GM18498 (cell line): ENCODE results near the gene SBK1.

ENCODE experiments used
- ATAC-seq: cut with Tn5 transposase; IDR thresholded peaks from one replicate; pipeline ENCODE4 v1.9.1; 2021; ENCODE audit warnings: mild to moderate bottlenecking, moderate library complexity; ENCODE audit not compliant: unreplicated experiment

SBK1 gene

DNA sequence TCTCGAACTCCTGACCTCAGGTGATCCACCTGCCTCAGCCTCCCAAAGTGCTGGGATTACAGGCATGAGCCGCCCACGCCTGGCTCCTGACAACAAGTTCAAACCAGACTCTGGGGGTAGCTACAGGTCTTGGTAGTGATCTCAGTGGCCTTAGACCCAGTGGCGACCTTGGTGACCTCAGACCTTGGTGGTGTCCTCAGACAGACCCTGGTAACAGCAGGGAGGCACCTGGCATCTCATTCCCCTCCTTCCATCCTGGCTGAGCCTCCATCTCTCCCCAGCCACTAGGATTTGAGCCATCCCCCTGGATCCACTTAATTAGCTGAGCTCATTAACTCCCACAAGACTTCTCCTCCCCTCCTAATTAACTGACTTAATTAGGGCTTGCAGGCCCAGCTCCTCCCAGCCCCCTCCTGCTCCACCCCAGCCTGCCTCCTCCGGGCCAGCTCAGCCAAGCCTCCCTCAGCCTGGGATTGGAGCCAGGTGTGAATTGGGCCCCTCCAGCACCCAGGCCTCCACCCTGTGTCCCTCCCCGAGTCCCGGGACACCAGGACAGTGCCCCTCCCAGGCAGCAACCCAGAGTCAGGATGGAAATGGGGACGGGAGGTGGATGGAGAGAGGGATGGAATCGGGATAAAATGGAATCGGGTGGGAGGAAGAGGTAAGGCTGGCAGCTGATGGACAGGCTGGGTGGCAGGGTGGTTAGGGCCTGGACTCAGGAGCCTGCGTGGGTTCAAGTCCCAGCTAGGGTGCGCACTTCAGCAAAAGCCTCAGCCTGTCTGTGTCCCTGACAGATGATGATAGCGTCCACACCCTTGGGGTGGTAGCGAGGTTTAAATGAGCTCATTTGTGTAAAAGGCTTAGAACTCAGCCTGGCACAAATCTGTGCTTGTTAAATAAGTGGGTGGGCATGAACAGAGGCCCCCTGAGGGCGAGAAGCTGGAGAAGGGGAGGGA is 11.2 kb upstream of the SBK1 start:
- ATAC-seq = no peak

DNA sequence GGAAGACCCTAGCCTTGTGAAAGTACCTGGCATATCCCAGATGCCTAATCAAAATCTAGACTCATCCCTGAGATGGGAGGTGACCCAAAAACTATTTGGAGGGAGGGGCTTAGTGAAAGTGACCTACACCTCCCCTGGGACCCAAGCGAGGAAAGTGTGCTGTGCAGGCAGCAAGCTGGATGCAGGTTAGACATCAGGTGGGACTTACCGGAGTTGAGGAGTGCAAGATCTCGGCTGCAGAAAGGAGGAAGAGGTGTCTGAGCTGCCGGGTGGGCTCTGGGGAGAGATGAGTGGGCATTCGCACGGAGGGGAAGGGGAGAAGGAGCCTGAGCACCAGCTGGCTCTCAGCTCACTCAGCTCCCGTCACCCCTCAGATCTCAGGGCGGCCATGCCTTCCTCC is 10.3 kb upstream of the SBK1 start:
- no peak for ATAC-seq

DNA sequence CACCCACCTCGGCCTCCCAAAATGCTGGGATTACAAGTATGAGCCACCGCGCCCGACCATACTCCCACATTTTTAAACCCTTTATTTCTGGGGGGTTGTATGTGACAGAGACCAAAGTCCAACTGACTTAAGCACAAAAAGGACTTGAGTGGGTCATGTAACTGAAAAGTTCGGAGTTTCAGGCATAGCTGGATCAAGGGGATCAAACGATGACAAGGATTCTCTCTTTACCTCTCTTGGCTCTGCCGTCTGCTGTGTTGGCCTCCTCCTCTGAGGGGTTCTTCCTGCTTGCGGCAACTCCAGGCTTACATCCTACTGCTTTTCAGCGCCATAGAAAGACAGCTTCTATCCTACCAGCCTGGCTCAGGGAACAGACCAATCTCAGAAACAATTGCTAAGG is 9.2 kb upstream of the SBK1 start:
- no peak for ATAC-seq

DNA sequence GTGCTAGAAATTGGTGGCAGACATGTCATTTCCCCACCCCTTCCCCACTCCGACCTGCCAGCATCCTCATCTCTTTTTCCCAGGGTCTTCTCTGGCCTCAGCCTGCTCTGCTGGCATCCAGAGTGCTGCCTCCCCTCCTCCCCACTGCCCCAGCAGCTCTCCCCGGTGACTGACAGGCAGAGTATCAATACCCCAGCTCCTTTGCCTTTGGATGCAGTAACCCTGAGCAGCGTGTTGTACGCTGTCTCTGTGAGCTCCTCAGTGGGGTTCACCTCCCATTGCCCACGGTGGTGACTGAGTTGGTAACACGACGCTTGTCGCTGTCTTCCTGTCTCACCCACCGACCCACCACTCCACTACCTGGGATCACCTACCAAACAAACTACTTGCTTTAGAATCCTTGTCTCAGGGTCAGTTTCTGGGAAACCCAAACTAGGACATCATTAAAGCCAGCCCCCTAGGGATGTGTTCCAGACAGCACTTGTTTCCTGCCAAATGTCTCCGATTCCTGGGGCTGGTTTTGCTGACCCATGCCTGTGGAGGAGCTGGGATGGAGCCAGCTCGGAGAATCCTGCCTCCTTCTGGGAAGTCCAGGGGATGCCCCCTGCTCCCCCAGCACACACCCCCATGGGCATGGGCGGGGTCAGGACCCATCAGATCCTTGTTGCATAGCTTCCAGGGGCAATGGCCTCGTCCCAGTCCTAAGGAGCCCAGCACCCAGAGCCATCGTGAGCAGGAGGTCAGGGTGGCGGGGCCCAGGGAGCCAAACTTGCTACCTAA is 8.3 kb upstream of the SBK1 start:
- ATAC-seq = no peak

DNA sequence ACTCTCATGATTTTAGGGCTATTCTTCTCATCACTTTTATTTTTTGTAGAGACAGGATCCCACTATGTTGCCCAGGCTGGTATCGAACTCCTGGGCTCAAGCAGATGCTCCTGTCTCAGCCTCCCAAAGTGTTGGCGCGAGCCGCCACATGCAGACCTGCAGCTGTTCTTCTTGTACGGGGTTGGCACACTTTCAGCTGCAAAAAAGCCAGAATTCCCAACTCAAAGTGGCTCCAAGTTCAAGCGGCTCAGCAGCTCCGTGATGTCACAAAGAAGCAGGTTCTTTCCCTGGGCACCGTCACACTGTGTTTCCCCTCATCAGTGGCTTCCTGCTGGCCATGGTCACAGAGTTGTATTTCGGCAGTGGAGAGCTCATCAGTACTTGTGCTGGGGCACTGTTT is 6.7 kb upstream of the SBK1 start:
- ATAC-seq = no peak

DNA sequence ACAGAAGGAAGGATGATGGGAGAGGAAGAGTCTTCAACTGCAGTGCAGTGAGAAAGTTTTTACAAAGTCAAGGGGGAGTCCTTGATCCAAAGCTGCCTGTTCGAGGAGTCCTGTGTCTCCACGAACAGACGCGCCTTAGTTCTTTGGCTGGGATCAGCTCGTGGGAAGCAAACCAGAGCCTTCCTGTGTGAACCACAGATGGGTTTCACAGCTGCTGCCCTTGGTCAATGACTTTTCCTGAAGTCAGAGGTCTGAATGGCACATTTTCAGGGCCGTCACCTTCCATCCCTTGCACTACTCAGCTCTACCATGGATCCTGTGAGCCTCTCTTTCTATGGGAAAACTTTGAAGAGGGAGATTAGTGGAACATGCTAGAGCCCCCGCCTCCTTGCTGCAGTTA is 4.2 kb upstream of the SBK1 start:
- ATAC-seq = no peak

DNA sequence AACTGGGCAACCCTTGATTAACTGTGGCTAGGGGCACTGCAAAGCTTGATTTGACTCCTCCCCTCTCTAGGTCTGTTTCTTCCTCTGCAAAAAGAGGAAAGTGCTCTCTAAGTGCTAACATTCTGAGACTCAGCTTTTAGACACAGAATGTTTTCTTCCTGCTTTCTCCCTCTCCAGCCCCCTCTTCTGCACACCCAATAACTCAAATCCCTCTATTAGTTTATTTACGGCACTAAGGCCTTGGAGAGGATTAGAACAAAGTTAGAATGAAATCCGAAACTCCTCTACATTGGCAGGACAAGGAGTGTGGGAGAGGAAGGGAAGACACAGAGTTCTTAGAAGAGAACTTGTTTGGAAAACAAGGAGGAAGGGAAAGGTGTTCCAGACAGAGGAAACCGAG is 3.3 kb upstream of the SBK1 start:
- no peak for ATAC-seq

DNA sequence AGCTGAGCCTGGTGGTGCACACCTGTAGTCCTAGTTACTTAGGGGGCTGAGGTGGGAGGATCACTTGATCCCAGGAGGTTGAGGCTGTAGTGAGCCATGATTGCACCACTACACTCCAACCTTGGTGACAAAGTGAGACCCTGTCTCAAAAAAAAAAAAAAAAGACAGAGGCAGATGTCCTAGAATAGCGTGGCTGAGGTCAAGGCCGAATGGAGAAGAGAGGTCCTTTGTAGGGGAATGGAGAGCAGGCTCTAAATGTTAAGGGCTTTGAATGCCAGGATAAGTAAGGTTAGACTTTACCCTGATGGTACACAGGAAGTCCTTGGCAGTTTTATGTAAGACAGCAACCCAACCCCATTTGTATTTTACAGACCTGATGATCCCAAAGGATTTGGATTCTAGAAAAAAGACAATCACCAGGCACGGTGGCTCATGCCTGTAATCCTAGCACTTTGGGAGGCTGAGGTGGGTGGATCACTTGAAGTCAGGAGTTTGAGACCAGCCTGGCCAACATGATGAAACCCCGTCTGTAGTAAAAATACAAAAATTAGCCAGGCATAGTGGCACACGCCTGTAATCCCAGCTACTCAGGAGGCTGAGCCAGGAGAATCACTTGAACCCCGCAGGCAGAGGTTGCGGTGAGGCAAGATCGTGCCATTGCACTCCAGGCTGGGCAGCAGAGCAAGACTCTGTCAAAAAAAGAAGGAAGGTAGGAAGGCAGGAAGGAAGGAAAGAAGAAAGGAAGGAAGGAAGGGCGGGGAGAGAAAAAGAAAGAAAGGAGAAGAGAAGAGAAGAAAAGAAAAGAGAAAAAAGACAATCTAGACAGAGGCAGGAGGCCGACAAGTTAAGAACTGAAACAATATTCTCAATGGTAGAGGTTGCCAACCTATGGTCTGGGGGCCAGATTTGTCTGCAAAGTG is 2.1 kb upstream of the SBK1 start:
- no peak for ATAC-seq

DNA sequence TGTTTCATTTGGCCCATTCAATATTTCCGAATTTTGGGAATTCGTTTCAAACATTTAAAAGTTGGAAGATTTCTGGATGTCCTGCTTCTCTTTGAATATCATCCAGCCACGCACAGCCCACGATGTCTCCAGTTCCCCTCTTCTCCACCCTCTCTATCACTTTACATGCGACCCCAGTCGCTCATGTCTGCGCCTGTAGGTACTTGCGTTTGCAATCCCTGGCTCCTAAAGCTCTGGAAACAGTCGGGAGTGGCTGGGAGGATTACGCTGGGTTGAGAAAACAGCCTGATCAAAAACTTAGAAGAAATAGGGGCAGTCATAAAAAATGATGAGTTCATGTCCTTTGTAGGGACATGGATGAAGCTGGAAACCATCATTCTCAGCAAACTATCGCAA is 1.5 kb upstream of the SBK1 start:
- ATAC-seq = no peak

DNA sequence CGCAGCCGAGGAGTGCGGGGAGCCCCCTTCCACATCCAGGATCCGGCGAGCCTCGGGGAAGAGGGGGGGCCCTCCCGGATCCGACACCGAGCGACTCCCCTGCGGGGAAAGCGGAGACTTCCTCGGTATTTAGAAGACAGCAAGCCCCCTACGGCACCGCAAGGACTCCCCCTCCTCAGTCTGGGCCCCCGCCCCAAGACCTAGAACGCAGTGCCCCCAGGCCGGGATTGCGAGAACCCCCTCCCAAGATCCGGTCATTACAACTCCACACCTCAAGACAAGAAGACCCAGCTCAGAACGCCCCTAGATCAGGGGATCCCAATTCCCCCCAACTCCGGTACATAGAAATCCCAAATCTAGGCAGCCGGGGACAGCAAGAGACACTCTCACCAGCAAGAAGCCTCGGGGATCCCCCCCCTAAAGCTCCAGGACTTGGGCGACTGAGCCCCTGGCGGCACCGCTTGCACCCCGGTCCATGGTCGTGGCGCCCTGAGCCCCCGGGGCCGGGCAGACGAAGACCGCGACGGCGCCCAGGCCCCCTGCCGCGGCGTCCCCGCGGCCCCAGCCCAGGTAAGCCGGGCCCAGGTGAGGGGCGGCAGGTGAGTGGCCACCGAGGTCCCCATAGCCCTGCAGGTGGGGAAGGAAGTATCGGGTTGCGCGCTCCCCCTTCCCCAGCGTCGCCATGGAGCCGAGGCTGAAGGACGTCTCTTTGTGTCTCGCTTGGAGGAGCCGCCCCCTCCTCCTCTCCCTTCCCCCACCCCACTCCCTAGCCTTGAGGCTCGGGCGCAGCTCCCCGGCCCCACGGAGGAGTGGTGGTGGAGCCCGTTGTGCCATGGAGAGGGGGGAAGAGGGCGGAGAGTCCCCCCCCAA is 641 bp downstream of the SBK1 start:
- ATAC-seq = no peak

DNA sequence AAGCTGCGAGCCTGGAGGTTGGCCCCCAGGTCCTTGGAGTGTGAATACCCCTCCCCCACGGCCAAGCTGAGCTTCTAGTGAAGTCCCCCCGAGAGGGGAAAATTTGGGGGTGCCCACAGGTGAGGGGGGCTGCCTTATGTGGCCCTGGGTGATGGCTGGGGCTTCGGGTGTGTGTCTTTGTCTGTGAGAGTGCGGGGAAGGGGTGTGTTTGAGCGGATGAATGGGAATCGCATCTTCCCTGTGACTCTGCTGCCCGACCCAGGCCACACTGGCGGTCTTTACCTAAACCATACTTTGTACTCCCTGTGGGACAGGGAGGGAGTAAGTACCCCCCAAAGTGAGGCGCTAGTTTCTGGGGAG is 1.3 kb downstream of the SBK1 start:
- no peak for ATAC-seq

DNA sequence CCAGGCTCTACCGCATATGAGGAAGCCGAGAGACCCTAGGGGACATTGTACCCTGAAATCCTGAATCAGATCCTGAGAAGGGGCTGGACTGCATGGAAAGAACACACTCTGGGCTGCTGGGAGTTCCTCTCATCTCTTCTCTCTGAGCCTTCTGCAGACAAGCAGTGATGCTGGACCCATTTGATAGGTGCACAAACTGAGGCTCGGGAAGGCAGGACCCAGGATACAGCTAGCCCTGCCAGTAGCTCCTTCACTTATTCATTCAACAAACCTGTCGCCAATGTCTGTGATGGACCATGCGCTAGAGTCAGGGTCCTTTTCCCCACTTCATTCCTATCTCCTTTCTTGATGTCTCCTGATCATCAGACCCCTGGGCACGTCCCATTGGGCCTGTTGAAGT is 1.9 kb downstream of the SBK1 start:
- no peak for ATAC-seq

DNA sequence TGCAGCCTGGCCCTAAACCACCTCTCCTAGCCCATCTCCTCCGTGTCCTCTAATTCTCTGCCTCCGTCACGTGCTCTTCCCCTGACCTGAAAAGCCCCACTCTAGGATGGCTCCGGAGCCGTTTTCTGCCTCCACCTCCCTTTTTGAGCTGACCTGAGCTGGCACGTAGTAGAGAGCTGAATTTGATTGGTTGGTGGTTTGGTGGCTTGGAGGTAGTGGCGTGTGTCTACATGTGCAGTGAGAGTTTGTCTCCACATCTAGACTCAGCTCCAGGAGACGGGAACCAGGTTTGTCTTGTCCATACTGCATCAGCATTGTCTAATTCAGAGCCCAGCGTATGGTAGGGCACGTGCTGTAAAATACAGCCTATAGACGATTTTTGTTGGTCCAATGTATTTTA is 3.0 kb downstream of the SBK1 start:
- ATAC-seq = no peak

DNA sequence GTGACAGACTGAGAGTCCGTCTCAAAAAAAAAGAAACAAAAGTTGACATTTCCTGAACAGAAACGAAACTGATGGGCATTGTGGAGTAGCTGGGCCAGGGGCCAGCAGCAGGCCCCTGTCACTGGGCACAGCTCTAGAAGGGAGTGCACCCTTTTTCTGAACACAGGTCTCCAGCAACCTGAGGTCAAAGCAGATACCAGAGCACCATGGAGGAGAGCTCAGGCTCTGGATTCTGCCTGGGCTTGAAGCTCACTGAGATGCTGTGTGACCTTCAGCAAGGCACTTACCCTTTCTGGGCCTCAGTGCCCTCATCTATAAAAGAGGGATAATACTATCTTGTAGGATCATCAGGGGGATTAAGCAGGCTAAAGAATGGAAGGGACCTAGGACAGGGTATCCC is 5.0 kb downstream of the SBK1 start:
- no peak for ATAC-seq

DNA sequence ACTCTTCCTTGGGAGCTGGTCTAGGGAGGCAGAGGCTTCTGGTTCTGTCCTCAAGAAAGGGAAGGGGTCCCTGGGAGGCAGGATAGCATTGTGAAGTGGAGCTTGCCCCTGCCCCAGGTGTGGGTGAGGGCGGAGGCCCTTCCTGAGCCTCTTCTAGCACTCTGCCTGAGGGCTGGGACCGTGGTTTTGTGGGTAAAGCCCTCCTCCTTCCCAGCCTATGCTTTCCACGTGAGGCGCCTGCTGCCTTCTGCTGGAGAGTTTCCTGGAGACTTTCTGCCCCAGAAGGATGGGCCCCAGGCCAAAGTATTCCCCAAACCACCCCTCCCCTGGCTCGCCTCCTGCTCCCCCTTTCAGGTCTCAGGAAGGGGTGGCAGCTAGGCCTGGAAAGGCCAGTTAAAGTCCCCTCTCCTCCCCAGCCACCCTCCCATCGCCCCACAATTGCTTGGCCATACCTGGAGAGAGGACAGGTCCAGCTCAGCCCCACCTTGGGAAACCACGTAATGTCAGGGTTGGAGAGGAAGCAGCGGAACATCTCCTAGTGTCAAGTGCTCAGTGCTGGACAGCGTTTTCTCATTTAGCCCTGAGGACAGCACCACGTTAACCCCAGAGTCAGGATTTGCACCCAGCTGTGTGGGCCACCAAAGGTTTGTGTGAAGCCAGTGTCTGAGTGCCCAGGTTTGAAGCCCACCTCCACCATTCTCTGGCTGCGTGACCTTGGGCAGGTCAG is 5.6 kb downstream of the SBK1 start:
- ATAC-seq = no peak

DNA sequence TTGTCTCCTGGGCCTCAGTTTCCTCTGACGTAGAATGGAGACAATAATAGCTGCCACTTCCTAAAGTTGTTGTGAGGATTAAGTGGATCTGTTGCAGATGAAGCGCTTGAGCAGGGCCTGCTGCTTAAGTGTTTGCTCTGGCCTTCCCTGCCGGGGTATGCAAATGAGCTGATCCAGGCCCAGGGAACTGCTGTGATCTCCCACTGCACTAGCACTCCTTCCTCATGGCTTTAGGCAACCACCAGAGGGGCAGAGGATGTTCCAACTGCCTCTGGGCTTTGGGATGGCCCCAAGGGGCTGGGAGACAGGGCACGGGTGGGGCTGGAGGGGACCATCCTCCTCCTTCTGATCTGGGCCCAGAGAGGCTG is 6.2 kb downstream of the SBK1 start:
- ATAC-seq = no peak

DNA sequence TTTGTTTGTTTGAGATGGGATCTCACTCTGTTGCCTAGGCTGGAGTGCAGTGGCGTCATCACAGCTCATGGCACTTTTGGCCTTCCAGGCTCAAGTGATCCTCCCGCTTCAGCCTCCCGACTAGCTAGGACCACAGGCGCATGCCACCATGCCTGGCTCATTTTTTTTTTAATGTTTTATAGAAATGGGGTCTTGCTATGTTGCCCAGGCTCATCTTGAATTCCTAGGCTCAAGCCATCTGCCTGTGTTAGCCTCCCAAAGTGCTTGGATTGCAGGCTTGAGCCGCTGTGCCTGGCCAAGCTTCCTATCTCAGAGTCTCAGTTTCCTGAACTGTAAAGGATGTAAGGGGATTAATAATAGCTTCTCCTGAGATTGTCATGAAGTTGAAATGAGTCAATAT is 8.0 kb downstream of the SBK1 start:
- ATAC-seq = no peak

DNA sequence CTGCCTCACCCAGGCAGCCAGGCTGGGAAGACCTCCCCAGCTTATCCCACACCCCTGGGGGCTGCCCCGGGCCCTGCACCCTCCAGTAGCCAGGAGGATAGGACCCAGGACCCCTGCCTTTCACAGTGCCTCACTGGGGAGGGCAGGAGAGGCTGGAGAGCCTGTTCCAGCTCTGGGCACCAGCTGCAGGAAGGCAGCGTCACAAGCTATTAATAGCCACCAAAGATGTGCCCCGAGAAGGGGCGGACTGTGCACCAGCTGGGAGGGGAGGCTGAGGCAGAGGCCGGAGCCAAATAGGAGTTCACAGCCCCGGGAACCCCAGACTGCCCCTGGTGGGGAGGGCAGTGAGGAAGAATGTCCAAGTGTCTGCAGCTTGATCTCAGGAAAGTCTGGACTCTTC is 8.8 kb downstream of the SBK1 start:
- no peak for ATAC-seq

DNA sequence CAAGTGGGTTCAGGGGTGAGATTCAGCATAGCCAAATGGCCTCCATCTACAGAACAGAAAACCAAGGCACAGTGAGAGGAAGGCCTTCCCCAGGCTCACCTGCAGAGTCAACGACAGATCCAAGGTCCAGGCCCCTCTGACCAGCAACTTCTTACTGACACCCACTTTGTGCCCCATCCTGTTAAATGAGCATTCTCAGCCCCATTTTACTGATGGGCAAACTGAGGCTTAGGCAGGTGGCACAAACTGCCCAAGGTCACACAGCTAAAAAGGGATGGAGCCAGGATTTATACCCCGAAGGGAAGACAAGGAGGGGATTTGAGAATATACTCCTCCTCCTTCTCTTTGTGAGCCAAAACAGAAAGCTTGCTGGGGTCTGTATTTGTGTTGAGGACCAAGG is 9.3 kb downstream of the SBK1 start:
- no peak for ATAC-seq

DNA sequence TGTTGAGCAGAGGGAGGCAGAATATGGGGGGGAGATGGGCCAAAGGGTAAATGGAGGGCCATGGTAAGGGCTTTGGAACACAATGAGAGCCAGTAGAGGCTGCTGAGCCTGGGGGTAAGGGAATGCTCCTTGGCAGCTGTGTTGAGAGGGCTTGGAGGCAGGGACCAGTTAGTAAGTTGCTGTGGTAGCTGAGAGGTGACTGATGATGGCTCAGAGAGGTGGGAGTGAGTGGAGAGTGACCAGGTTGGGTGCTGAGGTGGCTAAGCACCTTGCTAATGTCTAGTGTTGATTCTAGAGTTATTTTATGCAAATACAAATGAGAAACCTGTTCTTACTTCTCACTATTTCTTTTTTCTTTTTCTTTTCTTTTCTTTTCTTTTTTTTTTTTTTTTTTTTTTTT is 10.8 kb downstream of the SBK1 start:
- no peak for ATAC-seq
